ENCODE results near the gene CAB39.

DNA sequence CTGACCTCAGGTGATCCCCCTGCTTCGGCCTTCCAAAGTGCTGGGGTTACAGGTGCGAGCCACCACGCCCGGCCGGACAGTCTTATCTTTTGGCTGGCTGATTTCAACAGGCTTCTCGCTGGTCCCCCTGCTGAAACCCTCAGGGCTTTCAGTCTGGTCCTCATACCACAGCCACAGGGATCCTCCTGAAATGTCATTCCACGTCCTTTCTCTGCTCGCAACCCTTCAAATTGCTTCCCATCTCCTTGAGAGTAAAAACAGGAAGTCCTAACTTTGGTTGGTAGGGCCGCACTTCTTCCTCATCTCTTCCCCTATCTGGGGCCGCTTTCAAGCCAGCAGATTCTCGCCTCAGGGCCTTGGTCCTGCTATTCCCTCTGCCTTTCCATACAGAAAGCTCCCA is 1.4 kb upstream of the CAB39 start:
- TF ChIP-seq, protein P1, sequence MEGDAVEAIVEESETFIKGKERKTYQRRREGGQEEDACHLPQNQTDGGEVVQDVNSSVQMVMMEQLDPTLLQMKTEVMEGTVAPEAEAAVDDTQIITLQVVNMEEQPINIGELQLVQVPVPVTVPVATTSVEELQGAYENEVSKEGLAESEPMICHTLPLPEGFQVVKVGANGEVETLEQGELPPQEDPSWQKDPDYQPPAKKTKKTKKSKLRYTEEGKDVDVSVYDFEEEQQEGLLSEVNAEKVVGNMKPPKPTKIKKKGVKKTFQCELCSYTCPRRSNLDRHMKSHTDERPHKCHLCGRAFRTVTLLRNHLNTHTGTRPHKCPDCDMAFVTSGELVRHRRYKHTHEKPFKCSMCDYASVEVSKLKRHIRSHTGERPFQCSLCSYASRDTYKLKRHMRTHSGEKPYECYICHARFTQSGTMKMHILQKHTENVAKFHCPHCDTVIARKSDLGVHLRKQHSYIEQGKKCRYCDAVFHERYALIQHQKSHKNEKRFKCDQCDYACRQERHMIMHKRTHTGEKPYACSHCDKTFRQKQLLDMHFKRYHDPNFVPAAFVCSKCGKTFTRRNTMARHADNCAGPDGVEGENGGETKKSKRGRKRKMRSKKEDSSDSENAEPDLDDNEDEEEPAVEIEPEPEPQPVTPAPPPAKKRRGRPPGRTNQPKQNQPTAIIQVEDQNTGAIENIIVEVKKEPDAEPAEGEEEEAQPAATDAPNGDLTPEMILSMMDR (IDR thresholded peaks at IDR 0.05): no peak
- TF ChIP-seq POLR2A (IDR thresholded peaks at IDR 0.05): no peak
